HG03135 (cell line): Measurements from ENCODE around the gene ARHGAP8.
"Not testable (repeated sequence)": the region's sequence is repeated elsewhere in the genome, so short reads cannot be mapped to it uniquely, and the experiment has no call there.

Experiments used
- ATAC-seq: cut with Tn5 transposase; IDR thresholded peaks from one replicate; pipeline ENCODE4 v1.9.1; 2021; ENCODE audit warnings: mild to moderate bottlenecking, moderate library complexity; ENCODE audit not compliant: unreplicated experiment

Gene ARHGAP8

GRCh38 chr22:44850946-44851345, 98.6 kb downstream of the ARHGAP8 start:
- ATAC-seq = no peak

- ATAC-seq = not testable (repeated sequence)
Observed at GRCh38 chr22:44854641-44855040, 102.3 kb downstream of the ARHGAP8 start.

- ATAC-seq = no peak
Observed at GRCh38 chr22:44855855-44856254, 103.5 kb downstream of the ARHGAP8 start.

GRCh38 chr22:44858819-44859218, 106.4 kb downstream of the ARHGAP8 start:
- not testable (repeated sequence) for ATAC-seq

GRCh38 chr22:44859641-44860040, 107.3 kb downstream of the ARHGAP8 start:
- ATAC-seq = no peak

GRCh38 chr22:44860311-44860710, 107.9 kb downstream of the ARHGAP8 start:
- no peak for ATAC-seq

- no peak for ATAC-seq
Observed at GRCh38 chr22:44861245-44861644, 108.9 kb downstream of the ARHGAP8 start.

- ATAC-seq = no peak
Observed at GRCh38 chr22:44862281-44862680, 109.9 kb downstream of the ARHGAP8 start.

- ATAC-seq = no peak
Observed at GRCh38 chr22:44862981-44863860, 110.8 kb downstream of the ARHGAP8 start.

- no peak for ATAC-seq
Observed at GRCh38 chr22:44865193-44866057, 113.0 kb downstream of the ARHGAP8 start.

GRCh38 chr22:44869196-44869595, 116.8 kb downstream of the ARHGAP8 start:
- ATAC-seq = no peak

- no peak for ATAC-seq
Observed at GRCh38 chr22:44870021-44870420, 117.6 kb downstream of the ARHGAP8 start.

GRCh38 chr22:44871782-44872181, 119.4 kb downstream of the ARHGAP8 start:
- no peak for ATAC-seq

- ATAC-seq = no peak
Observed at GRCh38 chr22:44876921-44877320, 124.5 kb downstream of the ARHGAP8 start.

GRCh38 chr22:44878483-44879300, 126.3 kb downstream of the ARHGAP8 start:
- ATAC-seq = no peak

- no peak for ATAC-seq
Observed at GRCh38 chr22:44879301-44879680, 126.9 kb downstream of the ARHGAP8 start.

GRCh38 chr22:44880610-44881290, 128.4 kb downstream of the ARHGAP8 start:
- no peak for ATAC-seq

- no peak for ATAC-seq
Observed at GRCh38 chr22:44881624-44882023, 129.2 kb downstream of the ARHGAP8 start.

- no peak for ATAC-seq
Observed at GRCh38 chr22:44882226-44882905, 130.0 kb downstream of the ARHGAP8 start.

- no peak for ATAC-seq
Observed at GRCh38 chr22:44883011-44883421, 130.6 kb downstream of the ARHGAP8 start.
